NCI-H226 (cell line): ENCODE measurements around the gene USH1G.

Experiments used
- DNase-seq: peaks from one replicate; pipeline ENCODE4 v3.0.0-alpha.2; 2015

Gene USH1G

DNA sequence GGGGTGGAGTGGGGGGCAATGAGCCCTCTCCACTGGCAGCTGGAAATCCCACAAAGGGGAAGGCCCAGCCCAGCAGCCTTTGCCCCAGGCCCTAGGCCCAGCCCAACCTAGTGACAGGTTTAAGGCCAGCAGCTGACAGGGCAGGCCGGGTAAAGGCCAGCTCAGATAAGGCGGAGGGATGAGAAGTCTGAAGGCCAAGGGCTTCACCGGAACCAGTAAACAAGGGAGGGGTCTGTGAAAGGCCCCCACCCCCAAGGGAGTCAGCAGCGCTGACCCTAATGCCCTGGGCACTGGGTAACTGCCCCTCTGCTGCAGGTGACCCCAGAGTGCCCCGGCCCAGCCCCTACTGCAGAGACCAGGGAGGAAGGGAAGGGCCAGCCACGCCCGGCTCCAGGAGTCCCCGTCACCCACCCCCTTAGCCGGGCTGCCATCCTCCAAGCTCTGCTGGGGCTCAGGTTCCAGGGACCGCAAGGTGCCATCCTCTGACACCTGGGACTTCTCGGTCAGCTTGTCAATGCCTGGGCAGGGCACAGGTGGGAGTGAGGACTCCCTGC lies 30.2 kb upstream of the USH1G start:
- no peak for DNase-seq

GRCh38 chr17:74952431-74953133 lies 29.5 kb upstream of the USH1G start:
- DNase-seq, result no peak

GRCh38 chr17:74951680-74952421 lies 28.8 kb upstream of the USH1G start:
- DNase-seq, result no peak

DNA sequence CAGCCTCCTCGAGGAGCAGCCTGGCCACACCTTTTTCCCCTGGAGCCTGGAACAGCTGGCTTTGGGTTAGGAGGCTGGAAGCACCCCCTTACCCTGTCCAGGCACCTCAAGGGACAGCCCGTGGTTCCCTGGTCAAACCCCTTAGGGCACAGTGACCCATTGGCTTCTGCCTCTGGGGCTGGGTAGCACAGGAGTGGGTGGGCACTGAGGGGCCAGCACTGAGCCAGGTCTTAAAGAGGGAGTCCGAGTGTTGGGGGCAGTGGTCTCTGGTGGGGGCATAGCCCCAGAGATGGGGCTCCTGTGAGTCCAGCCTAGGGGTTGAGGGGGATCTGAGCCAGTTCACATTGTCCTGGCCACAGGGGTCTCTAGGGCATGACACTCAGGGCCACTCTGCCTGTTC lies 28.0 kb upstream of the USH1G start:
- no peak for DNase-seq

- DNase-seq, result no peak
Measured at GRCh38 chr17:74950207-74950606, 27.2 kb upstream of the USH1G start.

DNA sequence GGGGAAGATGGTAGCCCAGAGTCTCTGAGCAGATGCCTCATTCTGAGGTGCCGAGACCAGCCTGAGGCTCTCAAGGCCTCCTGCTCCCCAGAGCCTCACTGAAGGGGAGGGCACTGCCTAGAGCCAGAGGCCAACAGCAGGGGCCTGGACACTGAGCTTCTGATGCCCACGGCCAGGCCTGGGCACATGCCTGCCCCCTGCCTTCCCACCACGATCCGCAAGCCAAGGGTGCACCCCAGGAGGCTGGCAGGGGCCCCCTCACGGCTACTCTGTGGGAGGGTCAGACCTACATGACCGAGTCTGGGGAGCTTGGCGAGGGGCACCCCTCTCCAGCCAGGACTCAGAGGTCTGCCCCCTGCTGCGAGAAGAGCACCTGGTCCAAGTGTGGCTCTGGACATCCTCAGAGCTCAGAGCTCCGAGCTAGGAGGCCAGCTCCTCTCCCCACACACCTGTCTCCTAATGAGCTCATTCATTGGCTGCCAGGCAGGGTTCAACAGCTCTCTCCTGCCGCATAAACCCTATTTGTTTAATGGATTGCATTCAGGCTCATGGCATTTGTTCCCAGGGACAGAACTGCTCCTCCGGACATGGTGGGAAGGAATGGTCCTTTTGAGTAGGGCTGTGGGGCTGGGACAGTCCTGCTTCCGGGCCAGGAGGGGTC lies 26.5 kb upstream of the USH1G start:
- DNase-seq, result no peak

- no peak for DNase-seq
Measured at GRCh38 chr17:74947041-74947754, 24.1 kb upstream of the USH1G start.

DNA sequence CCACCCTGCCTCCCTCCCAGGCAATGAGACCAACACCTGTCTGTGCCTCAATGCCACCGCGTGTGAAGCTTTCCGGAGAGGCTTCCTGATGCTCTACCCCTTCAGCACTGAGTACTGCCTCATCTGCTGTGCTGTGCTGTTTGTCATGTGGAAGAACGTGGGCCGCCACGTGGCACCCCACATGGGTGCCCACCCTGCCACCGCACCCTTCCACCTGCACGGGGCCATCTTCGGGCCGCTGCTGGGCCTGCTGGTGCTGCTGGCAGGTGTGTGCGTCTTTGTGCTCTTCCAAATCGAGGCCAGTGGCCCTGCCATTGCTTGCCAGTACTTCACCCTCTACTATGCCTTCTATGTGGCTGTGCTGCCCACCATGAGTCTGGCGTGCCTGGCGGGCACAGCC lies 23.6 kb upstream of the USH1G start:
- no peak for DNase-seq

DNA sequence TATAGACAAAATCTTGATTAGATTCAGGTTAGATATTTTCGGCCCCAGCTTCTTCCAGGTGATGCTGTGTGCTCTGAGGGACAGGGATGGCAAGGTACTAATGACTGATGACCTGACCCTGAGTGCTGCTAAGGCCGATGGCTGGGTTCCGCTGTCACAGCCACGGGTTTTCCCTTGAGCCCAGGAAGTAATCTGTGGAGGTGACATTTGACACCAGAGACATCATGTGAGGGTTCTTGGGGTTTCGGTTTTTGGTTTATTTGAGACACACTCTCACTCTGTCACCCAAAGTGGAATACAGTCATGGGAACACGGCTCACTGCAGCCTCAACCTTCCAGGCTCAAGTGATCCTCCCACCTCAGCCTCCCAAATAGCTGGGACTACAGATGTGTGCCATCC lies 22.5 kb upstream of the USH1G start:
- DNase-seq, result no peak

- DNase-seq, result peak; percentile 21
Measured at GRCh38 chr17:74943808-74944522, 20.9 kb upstream of the USH1G start.

DNA sequence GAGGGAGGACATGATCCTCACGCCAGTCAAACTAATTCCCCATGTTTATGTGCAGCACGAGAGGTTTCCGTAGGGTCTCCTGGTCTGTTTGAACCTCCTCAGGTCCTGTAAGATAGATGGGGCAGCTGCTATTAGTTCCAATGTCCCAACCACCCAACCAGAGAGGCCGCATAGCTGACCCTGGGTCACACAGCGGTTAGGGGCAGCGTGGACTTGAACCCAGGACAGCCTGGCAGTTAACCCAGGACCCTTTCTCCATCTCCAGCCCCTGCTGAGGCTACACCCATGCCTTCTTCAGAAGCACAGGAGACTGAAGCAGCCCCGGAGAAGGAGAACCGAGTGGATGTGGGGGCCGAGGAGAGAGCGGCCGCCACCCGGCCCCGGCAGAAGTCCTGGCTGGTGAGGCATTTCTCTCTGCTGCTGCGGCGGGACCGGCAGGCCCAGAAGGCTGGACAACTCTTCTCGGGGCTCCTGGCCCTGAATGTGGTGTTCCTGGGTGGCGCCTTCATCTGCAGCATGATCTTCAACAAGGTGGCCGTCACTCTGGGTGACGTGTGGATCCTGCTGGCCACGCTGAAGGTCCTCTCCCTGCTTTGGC lies 18.2 kb upstream of the USH1G start:
- no peak for DNase-seq

DNA sequence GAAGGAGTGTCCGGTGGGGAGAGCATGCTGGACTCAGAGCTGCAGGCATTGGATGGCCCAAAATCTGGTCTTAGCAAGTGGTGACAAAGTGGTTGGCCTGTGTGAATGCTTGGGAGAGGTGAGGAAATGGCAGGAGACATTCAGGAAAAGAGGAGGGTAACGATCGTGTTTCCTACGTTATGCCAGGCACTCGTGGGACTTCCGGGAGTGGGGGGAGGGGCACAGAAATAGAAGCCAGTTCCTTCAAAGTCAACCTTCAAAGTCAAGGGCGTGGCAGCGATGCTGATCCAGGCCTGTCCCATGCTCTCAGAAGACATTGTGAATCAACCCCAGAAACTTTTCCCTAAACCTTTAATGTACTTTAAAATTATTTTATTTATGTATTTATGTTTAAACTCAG lies 16.5 kb upstream of the USH1G start:
- no peak for DNase-seq

GRCh38 chr17:74938194-74938950 lies 15.3 kb upstream of the USH1G start:
- DNase-seq, result no peak

DNA sequence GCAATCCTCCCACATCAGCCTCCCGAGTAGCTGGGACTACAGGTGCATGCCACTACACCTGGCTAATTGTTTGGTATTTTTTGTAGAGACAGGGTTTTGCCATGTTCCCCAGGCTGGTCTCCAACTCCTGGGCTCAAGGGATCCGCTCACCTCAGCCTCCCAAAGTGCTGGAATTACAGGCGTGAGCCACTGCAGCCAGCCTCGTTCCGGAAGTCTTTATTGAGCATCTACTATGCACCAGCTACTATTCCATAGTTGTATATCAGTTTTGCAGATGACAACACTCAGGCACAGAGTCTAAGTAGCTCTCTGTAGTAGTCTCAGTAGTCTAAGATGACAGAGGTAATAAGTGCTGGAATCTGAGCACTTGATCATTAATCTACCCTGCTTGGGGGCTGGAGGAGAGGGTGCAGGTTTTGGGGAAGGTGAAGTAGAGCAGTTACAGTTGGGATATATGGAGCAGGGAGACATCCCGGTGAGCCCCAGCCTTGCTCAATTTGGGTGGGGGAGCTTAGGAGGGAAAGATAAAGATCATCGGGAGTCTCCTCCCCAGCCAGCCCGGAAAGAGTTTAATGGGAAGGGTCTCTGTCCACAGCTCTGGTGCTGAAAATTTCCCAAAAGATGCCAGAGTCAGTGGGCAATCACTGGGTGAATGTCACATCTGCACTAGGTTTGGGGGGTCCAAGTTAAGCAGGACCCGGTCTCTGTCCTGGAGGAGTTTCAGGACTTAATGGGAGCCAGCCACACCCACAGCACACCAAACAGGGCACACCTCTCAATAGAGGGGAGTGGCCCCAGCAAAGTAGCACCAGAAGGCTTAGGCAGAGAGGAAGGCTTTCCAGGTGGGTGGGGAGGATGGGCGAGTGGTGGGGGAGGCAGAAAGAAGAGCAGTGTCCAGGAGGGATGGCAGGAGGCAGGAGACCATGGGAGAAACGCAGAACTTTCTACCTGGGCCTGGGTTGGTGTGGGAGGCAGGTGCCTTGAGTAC lies 14.3 kb upstream of the USH1G start:
- no peak for DNase-seq

DNA sequence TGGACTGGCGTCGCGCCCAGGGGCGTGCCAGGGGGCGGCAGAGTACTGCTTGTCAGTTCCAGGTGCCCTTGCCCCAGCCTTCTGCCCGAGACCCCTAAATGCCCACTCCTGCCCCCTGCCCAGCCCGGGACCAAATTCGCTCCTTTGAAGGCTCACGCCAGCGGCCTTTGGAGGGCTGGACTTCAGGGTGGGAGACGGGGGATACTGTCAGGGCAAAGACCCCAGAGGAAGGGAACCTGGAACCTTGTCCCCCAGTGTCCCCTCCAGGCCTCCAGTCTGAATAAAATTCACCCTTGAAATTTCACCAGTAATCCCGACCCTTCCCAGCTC lies 13.4 kb upstream of the USH1G start:
- DNase-seq, result no peak

DNA sequence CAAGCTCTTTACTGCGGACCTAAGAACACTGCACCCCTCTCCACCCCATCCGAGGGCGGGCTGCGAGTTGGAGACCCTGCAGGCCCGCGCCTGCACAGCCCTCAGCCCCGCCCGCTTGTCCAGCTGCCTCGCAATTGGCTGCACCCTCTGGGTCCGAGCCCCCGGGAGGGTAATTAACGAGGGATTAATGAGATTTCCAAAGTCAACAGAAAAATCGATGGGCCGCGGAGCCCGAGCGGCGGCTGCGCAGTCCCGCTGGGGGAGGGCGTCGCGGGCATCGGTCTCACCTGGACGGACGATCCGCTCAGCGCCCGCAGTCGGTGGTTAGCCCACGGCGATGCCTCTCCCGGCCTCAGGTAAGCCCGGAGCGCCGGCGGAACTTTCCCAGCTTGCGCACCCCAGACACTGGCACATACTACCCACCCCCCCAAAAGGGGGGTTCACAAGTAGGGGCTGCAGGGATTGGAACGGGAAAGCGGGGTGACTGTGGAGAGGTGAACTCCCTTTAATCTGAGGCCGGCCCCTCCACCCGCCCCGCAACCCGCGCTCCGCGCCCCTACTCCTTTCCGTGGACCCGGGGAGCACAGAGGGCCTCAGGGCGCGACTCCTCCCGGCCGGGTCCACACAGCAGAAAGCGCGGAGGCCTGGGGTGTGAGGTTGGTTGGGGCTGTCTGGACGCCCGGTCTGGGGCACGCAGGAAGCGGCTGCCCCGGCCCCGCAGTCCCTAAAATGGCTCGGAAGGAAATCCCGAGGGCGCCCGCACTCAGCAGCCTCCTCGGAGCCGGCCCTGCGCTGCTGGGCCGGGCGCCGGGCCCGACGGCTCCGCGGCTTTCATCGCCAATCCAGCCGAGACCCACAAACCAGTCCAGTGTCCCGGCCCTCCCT lies 12.8 kb upstream of the USH1G start, which contains the start of gene OTOP3:
OTOP3 (plus strand) TSS at position 314 of the 885 bp plus-strand sequence; CDS start at position 338, 24 bp downstream.
- DNase-seq, result no peak

DNA sequence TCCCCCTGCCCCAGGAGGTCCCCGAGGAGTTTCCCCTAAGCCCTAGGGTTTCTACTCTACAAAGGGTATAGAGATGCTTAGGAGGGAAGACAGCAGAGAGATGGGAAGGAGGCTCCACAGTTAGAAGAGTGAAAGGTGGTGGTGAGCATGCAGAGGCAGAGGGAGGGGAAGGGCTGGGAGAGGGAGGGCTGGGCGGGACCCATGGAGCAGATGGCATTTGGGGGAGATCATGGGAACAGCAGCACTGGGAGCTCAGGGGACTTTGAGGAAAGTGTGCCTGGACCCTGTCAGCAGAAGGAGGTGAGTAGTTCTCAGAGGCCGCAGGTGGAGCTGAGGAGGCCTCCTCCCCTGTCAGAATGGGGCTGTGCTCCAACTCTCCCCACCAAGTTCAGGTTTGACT lies 12.0 kb upstream of the USH1G start:
- DNase-seq, result no peak

DNA sequence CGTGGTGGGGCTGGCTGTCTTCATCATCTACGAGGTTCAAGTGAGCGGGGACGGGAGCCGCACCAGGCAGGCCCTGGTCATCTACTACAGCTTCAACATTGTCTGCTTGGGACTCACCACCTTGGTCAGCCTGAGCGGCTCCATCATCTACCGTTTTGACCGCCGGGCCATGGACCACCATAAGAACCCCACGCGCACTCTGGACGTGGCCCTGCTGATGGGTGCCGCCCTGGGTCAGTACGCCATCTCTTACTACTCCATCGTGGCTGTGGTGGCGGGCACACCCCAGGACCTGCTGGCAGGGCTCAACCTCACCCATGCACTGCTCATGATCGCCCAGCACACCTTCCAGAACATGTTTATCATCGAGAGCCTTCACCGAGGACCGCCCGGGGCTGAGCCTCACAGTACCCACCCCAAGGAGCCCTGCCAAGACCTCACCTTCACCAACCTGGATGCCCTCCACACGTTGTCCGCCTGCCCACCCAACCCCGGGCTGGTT lies 7.5 kb upstream of the USH1G start:
- no peak for DNase-seq

DNA sequence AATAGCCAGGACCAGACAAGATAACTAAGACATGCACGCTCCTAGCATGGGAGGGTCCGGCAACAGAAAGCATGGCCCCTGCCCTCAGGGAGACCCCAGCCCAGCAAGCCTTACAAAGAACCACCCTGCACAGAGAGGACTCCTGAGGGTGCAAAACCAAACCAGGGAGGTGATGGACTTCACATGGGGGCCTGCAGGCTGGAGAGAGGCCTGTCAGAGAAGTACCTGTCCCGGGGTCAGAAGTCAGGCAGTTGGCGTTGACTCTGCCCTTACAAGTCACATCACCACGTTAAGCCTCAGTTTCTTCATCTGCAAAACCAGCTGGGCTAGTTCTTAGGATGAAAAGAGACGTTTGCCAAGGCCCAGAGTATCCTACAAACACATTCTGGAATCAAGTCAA lies 5.7 kb upstream of the USH1G start:
- no peak for DNase-seq
